ENCODE results near the gene FCRL2.
"Not testable (repeated sequence)": the region's sequence is repeated elsewhere in the genome, so short reads cannot be mapped to it uniquely, and the experiment has no call there.

The FCRL2 gene

DNA sequence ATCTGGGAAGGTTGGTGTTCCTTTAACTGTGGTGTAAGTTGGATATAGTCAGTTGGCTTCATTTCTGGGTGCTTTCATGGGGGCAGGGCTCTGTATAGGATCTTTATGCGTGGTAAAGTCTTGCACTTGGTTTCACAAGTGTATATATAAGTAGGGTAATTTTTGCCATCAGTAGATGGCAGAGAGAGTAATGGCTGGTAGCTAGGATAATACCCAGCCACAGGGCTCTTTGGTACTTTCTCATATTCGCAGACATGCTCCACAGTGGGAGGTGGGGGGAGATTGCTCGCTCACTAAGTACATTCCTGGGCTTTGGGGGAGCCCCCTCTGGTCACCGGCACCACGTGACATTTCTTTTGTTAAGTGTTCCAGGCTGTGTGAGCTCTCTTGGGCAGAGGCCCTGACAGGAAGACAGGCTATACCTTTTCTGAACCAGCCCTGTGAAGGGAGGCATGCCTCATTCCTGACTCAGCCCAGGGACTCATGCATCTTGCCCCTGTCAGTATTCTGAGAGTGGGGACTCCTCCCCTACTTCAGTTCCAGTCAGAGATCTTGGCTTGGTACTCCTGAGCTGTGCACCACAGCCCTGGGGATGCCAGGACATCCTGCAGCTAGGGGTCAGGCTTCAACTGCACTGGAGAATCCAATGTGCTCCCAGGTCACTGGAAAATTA, 37.6 kb downstream of the FCRL2 start:
- Histone ChIP-seq H3F3A (ENCODE audit: low read depth) (no peaks in the 10 kb centered on the region), H4K20me1 (ENCODE audit: insufficient read depth, low read length, poor library complexity, severe bottlenecking) (no peaks in the 10 kb centered on the region), H3K36me3 (ENCODE audit: insufficient read depth, low read length) (no peaks in the 10 kb centered on the region), H3K9me2 (replicated peaks; ENCODE audit: low read depth, low read length) (no peaks in the 10 kb centered on the region), H3K4me2 (ENCODE audit: low read depth, low read length, poor library complexity, severe bottlenecking) (no peak overlapping the region), H2AFZ (ENCODE audit: low read length) (no peak overlapping the region), H3K79me2 (ENCODE audit: insufficient read depth, low read length) (no peaks in the 10 kb centered on the region), H3K9me3 (ENCODE audit: insufficient read depth, low read depth, low read length) (no peaks in the 10 kb centered on the region), H3K27me3 (ENCODE audit: insufficient read depth, low read length, poor library complexity, severe bottlenecking) (no peaks in the 10 kb centered on the region), H3K4me1 (ENCODE audit: insufficient read depth, low read length, poor library complexity, severe bottlenecking) (peaks cover 4% of the 10 kb centered on the region), H3K9ac (ENCODE audit: low read depth, low read length, poor library complexity, severe bottlenecking) (no peak overlapping the region), H3K4me3 (ENCODE audit: low read length, poor library complexity, severe bottlenecking) (no peak overlapping the region)
- TF ChIP-seq CTCF (conservative IDR thresholded peaks at IDR 0.05; ENCODE audit: low read length) (0 out of 2 replicates have a peak, but pooled peaks have one; percentile 18), EZH2phosphoT487 (IDR thresholded peaks at IDR 0.05; ENCODE audit: borderline replicate concordance) (no peak)

DNA sequence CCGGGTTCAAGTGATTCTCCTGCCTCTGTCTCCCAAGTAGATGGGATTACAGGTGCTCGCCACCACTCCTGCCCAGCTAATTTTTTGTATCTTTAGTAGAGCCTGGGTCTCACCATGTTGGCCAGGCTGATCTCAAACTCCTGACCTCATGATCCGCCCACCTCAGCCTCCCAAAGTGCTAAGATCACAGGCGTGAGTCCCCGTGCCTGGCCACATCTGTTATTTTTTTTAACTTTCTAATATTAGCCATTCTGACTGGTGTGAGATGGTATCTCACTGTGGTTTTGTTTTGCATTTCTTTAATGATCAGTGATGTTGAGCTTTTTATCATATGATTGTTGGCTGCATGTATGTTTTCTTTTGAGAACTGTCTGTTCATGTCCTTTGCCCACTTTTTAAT, 40.9 kb downstream of the FCRL2 start:
- H3K9me3 ChIP-seq (ENCODE audit: insufficient read depth, low read depth, low read length); H3K36me3 ChIP-seq (ENCODE audit: insufficient read depth, low read length); H2AFZ ChIP-seq (ENCODE audit: low read length); H3F3A ChIP-seq (ENCODE audit: low read depth); H4K20me1 ChIP-seq (ENCODE audit: insufficient read depth, low read length, poor library complexity, severe bottlenecking); H3K4me1 ChIP-seq (ENCODE audit: insufficient read depth, low read length, poor library complexity, severe bottlenecking); H3K27me3 ChIP-seq (ENCODE audit: insufficient read depth, low read length, poor library complexity, severe bottlenecking); H3K4me2 ChIP-seq (ENCODE audit: low read depth, low read length, poor library complexity, severe bottlenecking); H3K4me3 ChIP-seq (ENCODE audit: low read length, poor library complexity, severe bottlenecking); H3K9me2 ChIP-seq (replicated peaks; ENCODE audit: low read depth, low read length); H3K9ac ChIP-seq (ENCODE audit: low read depth, low read length, poor library complexity, severe bottlenecking); H3K79me2 ChIP-seq (ENCODE audit: insufficient read depth, low read length): not testable (repeated sequence)

GRCh38 chr1:157734321-157734720, 42.6 kb downstream of the FCRL2 start:
- H3K9me2 ChIP-seq (replicated peaks; ENCODE audit: low read depth, low read length) = no peaks in the 10 kb centered on the region
- H3K4me1 ChIP-seq (ENCODE audit: insufficient read depth, low read length, poor library complexity, severe bottlenecking) = peaks cover 4% of the 10 kb centered on the region
- no peaks in the 10 kb centered on the region for H3K36me3 ChIP-seq (ENCODE audit: insufficient read depth, low read length)
- no peaks in the 10 kb centered on the region for H3K79me2 ChIP-seq (ENCODE audit: insufficient read depth, low read length)
- H4K20me1 ChIP-seq (ENCODE audit: insufficient read depth, low read length, poor library complexity, severe bottlenecking) = no peaks in the 10 kb centered on the region
- H3F3A ChIP-seq (ENCODE audit: low read depth) = no peaks in the 10 kb centered on the region
- H3K4me2 ChIP-seq (ENCODE audit: low read depth, low read length, poor library complexity, severe bottlenecking) = no peak overlapping the region
- H3K9ac ChIP-seq (ENCODE audit: low read depth, low read length, poor library complexity, severe bottlenecking) = no peak overlapping the region
- no peak overlapping the region for H2AFZ ChIP-seq (ENCODE audit: low read length)
- TF ChIP-seq EZH2phosphoT487 (IDR thresholded peaks at IDR 0.05; ENCODE audit: borderline replicate concordance) (no peak), CTCF (conservative IDR thresholded peaks at IDR 0.05; ENCODE audit: low read length) (no peak)
- H3K4me3 ChIP-seq (ENCODE audit: low read length, poor library complexity, severe bottlenecking) = no peak overlapping the region
- H3K9me3 ChIP-seq (ENCODE audit: insufficient read depth, low read depth, low read length) = no peaks in the 10 kb centered on the region
- no peaks in the 10 kb centered on the region for H3K27me3 ChIP-seq (ENCODE audit: insufficient read depth, low read length, poor library complexity, severe bottlenecking)

DNA sequence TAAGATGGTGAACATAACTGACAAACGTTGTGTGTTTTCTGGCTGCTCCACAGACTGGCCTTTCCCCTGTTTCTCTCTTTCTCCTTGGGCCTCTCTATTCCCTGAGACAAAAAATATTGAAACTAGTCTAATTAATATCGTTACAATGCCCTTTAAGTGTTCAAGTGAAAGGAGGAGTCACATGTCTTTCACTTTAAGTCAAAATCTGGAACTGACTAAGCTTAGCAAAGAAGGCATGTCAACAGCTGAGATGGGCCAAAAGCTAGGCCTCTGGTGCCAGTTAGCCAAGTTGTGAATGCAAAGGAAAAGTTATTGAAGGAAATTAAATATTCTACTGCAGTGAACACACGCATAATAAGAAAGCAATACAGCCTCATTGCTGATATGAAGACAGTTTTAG, 44.2 kb downstream of the FCRL2 start:
- Histone ChIP-seq H3K79me2 (ENCODE audit: insufficient read depth, low read length) (no peaks in the 10 kb centered on the region), H2AFZ (ENCODE audit: low read length) (no peak overlapping the region), H3K9me3 (ENCODE audit: insufficient read depth, low read depth, low read length) (no peaks in the 10 kb centered on the region), H4K20me1 (ENCODE audit: insufficient read depth, low read length, poor library complexity, severe bottlenecking) (no peaks in the 10 kb centered on the region), H3F3A (ENCODE audit: low read depth) (no peaks in the 10 kb centered on the region), H3K36me3 (ENCODE audit: insufficient read depth, low read length) (no peaks in the 10 kb centered on the region), H3K4me2 (ENCODE audit: low read depth, low read length, poor library complexity, severe bottlenecking) (no peak overlapping the region), H3K27me3 (ENCODE audit: insufficient read depth, low read length, poor library complexity, severe bottlenecking) (no peaks in the 10 kb centered on the region), H3K4me1 (ENCODE audit: insufficient read depth, low read length, poor library complexity, severe bottlenecking) (peaks cover 4% of the 10 kb centered on the region), H3K9me2 (replicated peaks; ENCODE audit: low read depth, low read length) (no peaks in the 10 kb centered on the region), H3K9ac (ENCODE audit: low read depth, low read length, poor library complexity, severe bottlenecking) (no peak overlapping the region), H3K4me3 (ENCODE audit: low read length, poor library complexity, severe bottlenecking) (no peak overlapping the region)
- TF ChIP-seq CTCF (conservative IDR thresholded peaks at IDR 0.05; ENCODE audit: low read length) = no peak
- TF ChIP-seq EZH2phosphoT487 (IDR thresholded peaks at IDR 0.05; ENCODE audit: borderline replicate concordance) = no peak

Measured in Loucy (cell line).